Muscle layer of colon (tissue), 2 donors: ENCODE measurements around the gene KCNN3.

Experiments used
- H3K27ac ChIP-seq: one replicate; pipeline ENCODE4 v1.7.0; 2013; ENCODE audit warnings: low read depth, mild to moderate bottlenecking, low read length, moderate library complexity
- H3K27me3 ChIP-seq, 2 donors: one replicate each; pipeline ENCODE4 v1.7.0; 2013; ENCODE audit warnings: low read length in 2 of 2, mild to moderate bottlenecking in 2 of 2; ENCODE audit not compliant: insufficient read depth in 2 of 2, control insufficient read depth in 1 of 2
- H3K36me3 ChIP-seq: one replicate; pipeline ENCODE4 v1.7.0; 2013; ENCODE audit warnings: mild to moderate bottlenecking, low read length; ENCODE audit not compliant: insufficient read depth
- H3K4me1 ChIP-seq: one replicate; pipeline ENCODE4 v1.7.0; 2013; ENCODE audit warnings: mild to moderate bottlenecking, low read length; ENCODE audit not compliant: insufficient read depth
- H3K4me3 ChIP-seq, 2 donors: one replicate each; pipeline ENCODE4 v1.7.0; 2013; ENCODE audit warnings: low read length in 2 of 2, low read depth in 1 of 2, mild to moderate bottlenecking in 1 of 2, moderate library complexity in 1 of 2
- H3K9ac ChIP-seq: one replicate; pipeline ENCODE4 v1.7.0; 2013; ENCODE audit warnings: low read length
- H3K9me3 ChIP-seq: one replicate; pipeline ENCODE4 v1.7.0; 2013; ENCODE audit warnings: mild to moderate bottlenecking, low read length
- donor health status: abdominal sarcoma.
- donor health status: Adenocarcinoma of cecum.

Gene KCNN3

DNA sequence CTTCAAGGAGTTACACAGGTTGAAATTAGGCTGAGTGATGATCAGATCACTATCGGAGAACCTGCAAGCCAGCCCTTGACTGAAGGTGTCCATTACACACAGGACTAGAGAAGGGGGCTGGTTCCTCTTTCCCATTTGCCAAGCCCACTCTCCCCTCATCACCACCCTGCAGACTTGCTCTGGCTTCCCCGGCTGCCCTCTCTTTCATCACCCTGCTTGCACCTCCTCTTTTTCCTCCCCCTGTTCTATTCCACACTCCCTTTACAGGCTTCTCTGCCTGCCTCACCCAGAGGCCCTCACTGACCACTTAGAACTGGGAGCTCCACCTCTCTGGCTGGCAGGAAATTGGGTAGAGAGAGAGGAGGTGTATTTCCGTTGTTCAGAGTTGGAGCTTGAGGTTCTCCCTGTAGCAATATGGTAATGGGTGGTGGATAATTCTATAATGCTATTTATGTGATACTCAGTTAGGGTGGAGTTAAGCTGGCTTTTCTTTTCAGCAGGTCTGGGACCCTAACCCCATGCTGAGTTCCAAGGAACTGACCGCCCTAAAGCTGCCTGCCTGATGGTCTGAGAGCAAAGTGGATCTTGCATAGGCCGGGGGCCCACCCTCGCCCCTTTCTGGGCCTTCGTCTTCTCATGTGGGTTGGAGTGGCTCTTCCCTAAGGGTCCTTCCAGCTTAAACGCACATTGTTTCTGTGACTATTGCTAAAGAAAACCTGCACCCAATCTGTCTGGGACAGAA is 150.3 kb downstream of the KCNN3 start:
- Histone ChIP-seq H3K9ac (no peak overlapping the region), H3K36me3 (no peaks in the 10 kb centered on the region), H3K27me3 (no peaks in the 10 kb centered on the region), H3K4me3 (no peak overlapping the region), H3K27ac (no peak overlapping the region), H3K4me1 (peaks cover 16% of the 10 kb centered on the region), H3K9me3 (no peaks in the 10 kb centered on the region)

- Histone ChIP-seq H3K9me3 (no peaks in the 10 kb centered on the region), H3K4me3 (no peak overlapping the region), H3K4me1 (peaks cover 16% of the 10 kb centered on the region), H3K36me3 (peaks cover 7% of the 10 kb centered on the region), H3K27me3 (no peaks in the 10 kb centered on the region), H3K9ac (no peak overlapping the region), H3K27ac (no peak overlapping the region)
Measured at GRCh38 chr1:154718566-154718965, 151.5 kb downstream of the KCNN3 start.

DNA sequence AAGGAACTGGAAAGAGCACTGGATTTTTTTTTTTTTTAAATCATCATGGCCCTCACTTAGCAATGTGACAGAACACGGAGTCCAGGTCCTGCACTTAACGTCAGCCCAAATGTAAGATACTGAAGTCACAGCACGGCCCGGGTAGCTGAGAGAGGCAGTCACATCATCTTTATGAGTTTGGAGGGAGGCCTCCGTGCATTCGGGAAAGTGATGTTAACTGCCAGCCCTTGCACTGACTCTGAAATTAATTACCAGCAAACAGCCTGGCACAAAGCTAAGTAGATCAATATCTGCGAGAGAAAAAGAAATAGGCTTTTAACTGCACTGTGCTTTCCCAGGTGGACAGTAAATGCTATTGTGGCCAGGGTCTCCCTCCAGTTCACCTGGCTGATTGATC is 152.6 kb downstream of the KCNN3 start:
- no peaks in the 10 kb centered on the region for H3K27me3 ChIP-seq
- H3K9ac ChIP-seq: no peak overlapping the region
- peaks cover 10% of the 10 kb centered on the region for H3K36me3 ChIP-seq
- peaks cover 16% of the 10 kb centered on the region for H3K4me1 ChIP-seq
- peak overlapping the region; percentile 1 for H3K27ac ChIP-seq
- no peak overlapping the region for H3K4me3 ChIP-seq
- no peaks in the 10 kb centered on the region for H3K9me3 ChIP-seq

DNA sequence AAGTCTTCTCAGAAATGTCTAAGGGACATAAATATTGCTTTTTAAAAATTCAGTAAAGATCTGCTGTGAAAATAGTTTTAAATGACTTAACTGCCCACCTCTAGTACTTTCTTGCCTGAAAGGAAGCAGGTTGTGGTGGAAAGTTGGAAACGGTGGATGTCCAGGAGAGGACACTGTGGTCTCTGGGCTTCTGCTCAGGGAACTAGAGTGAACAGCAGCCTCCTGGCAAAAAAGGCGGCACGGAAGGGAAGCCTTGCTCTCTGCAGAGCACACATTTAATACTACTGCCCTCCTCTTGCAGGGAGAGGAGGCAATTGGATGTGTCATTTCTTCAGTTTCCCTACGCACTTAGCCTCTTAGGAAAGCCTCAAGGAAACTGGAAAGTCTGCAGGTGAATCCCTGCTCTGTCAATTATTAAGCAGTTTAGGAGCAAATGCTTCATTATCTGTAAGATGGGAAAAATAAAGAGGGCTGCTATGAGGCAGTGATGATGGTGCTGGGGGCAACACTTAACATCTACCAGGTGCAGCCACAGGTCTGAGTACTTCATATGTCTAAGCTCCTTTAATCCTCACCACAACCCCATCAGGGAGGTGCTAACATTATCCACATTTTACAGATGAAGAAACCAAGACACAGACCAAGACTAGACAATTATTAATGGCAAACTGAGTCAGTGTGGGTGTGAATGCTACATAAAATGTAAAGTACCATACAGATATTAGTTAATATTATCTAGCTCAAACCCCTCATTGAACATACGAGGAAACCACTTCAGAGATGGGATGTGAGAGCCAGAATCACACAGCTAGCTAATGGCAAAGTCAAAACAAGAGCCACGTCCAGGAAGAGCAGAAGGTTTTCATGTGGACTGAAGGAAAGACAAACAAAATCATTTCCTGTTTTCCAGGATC is 153.2 kb downstream of the KCNN3 start:
- H3K9me3 ChIP-seq: no peaks in the 10 kb centered on the region
- H3K4me1 ChIP-seq: peaks cover 16% of the 10 kb centered on the region
- H3K27ac ChIP-seq: peak overlapping the region; percentile 1
- H3K4me3 ChIP-seq: no peak overlapping the region
- no peak overlapping the region for H3K9ac ChIP-seq
- peaks cover 10% of the 10 kb centered on the region for H3K36me3 ChIP-seq
- no peaks in the 10 kb centered on the region for H3K27me3 ChIP-seq

DNA sequence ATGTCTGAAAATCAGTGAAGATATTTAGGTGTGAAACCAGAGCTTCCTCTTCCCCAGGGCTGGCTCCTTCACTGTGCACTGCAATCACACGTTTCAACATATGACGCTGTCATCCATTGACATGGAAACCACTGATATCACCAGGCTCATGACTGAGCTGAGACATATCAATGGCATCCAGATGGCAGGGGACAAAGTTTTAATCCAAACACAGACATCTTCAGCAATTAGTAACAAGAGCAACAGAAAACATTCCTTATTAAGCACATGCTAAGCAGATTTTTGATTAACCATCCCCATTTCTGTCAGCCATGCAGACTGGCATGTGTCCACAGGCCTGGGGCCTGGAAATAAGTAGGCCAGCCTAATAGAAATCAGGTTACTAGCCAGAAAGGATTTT is 154.1 kb downstream of the KCNN3 start:
- Histone ChIP-seq H3K9ac (no peak overlapping the region), H3K27ac (no peak overlapping the region), H3K4me1 (peaks cover 16% of the 10 kb centered on the region), H3K36me3 (peaks cover 10% of the 10 kb centered on the region), H3K9me3 (no peaks in the 10 kb centered on the region), H3K27me3 (no peaks in the 10 kb centered on the region), H3K4me3 (no peak overlapping the region)

- H3K27ac ChIP-seq: no peak overlapping the region
- no peak overlapping the region for H3K9ac ChIP-seq
- no peak overlapping the region for H3K4me3 ChIP-seq
- peaks cover 10% of the 10 kb centered on the region for H3K36me3 ChIP-seq
- H3K9me3 ChIP-seq: no peaks in the 10 kb centered on the region
- H3K4me1 ChIP-seq: peaks cover 13% of the 10 kb centered on the region
- no peaks in the 10 kb centered on the region for H3K27me3 ChIP-seq
Measured at GRCh38 chr1:154715385-154715784, 154.7 kb downstream of the KCNN3 start.

DNA sequence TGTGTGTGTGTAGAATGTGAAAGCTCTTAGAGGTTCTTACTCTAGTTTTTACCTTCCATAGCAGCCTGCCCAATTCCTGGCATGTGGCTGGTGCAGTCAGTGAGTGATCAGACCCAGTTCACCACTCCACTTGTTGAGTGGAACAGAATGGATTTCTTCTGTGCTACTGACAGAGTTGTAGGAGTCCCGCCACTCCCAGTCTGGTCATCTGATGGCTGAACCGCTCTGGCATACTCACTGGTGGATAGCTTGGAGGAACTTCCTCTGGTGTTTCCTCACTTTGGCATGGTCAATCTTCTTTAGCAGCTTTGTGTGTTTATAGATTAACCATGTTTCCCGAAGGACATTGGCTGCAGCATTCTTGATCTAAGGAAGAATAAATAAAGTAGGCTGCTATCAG is 155.4 kb downstream of the KCNN3 start:
- Histone ChIP-seq H3K9ac (no peak overlapping the region), H3K9me3 (no peaks in the 10 kb centered on the region), H3K27me3 (no peaks in the 10 kb centered on the region), H3K36me3 (peaks cover 10% of the 10 kb centered on the region), H3K4me3 (no peak overlapping the region), H3K4me1 (peaks cover 6% of the 10 kb centered on the region), H3K27ac (no peak overlapping the region)

DNA sequence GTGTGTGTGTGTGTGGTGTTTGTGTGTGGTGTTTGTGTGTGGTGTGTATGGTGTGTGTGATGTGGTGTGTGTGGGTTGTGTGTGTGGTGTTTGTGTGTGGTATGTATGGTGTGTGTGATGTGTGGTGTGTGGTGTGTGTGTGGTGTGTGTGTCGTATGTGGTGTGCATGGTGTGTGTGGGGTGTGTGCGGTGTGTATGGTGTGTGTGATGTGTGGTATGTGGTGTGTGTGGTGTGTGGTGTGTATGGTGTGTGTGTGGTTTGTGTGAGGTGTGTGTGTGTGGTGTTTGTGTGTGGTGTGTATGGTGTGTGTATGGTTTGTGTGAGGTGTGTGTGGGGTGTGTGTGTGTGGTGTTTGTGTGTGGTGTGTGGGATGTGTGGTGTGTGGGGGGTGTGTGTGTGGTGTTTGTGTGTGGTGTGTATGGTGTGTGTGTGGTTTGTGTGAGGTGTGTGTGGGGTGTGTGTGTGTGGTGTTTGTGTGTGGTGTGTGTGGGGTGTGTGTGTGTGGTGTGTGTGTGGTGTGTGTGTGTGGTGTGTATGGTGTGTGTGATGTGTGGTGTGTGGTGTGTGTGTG is 155.9 kb downstream of the KCNN3 start:
- Histone ChIP-seq H3K36me3 (peaks cover 10% of the 10 kb centered on the region), H3K9ac (no peak overlapping the region), H3K4me3 (no peak overlapping the region), H3K9me3 (no peaks in the 10 kb centered on the region), H3K4me1 (peaks cover under 1% of the 10 kb centered on the region), H3K27me3 (no peaks in the 10 kb centered on the region), H3K27ac (no peak overlapping the region)

- H3K9me3 ChIP-seq: no peaks in the 10 kb centered on the region
- no peak overlapping the region for H3K9ac ChIP-seq
- peaks cover 10% of the 10 kb centered on the region for H3K36me3 ChIP-seq
- H3K4me3 ChIP-seq: no peak overlapping the region
- no peaks in the 10 kb centered on the region for H3K4me1 ChIP-seq
- no peaks in the 10 kb centered on the region for H3K27me3 ChIP-seq
- no peak overlapping the region for H3K27ac ChIP-seq
Measured at GRCh38 chr1:154713005-154713404, 157.1 kb downstream of the KCNN3 start.

GRCh38 chr1:154712166-154712810 is 157.8 kb downstream of the KCNN3 start:
- no peak overlapping the region for H3K27ac ChIP-seq
- H3K27me3 ChIP-seq: no peaks in the 10 kb centered on the region
- no peaks in the 10 kb centered on the region for H3K4me1 ChIP-seq
- no peak overlapping the region for H3K9ac ChIP-seq
- H3K36me3 ChIP-seq: peaks cover 10% of the 10 kb centered on the region
- no peak overlapping the region for H3K4me3 ChIP-seq
- H3K9me3 ChIP-seq: no peaks in the 10 kb centered on the region

DNA sequence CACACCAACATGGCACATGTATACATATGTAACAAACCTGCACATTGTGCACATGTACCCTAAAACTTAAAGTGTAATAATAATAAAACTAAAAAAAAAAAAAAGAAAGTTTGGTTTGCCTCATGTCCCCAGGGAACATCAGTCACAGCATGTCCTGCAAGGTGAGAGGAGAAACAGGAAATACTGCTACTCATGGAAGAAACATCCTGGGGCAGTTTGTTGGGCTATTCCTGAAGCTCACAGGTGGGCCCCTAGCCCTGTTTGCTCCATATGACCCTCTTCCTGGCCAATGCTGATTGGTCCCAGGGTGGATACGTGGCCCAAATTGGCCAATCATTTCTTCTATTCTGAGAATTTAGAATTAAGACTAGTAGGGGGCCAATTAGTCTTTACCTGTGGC is 158.7 kb downstream of the KCNN3 start:
- no peaks in the 10 kb centered on the region for H3K9me3 ChIP-seq
- H3K9ac ChIP-seq: no peak overlapping the region
- H3K27ac ChIP-seq: no peak overlapping the region
- no peaks in the 10 kb centered on the region for H3K4me1 ChIP-seq
- H3K36me3 ChIP-seq: peaks cover 10% of the 10 kb centered on the region
- no peaks in the 10 kb centered on the region for H3K27me3 ChIP-seq
- H3K4me3 ChIP-seq: no peak overlapping the region
